HepG2 (cell line): ENCODE data around the gene GPC6. TPM values are rescaled to one million over a fixed set of nuclear protein-coding genes. Genes with fewer than 3 reads are reported as not detected.

Source experiments
- ATAC-seq: fragments of 200-7000 bp; cut with Tn5 transposase; 3 replicates; pipeline ENCODE4 v1.9.1; 2020; ENCODE audit warnings: mild to moderate bottlenecking, moderate library complexity
- BruUV-seq: library from RNA; stranded (reverse); fragments of 400-500 nt; replicated peaks from 2 replicates; lab custom pipeline; 2021; lab: Mats Ljungman, UMichigan
- CTCF ChIA-PET: fragments of 300-600 bp; formaldehyde crosslinking; extraction: SDS; loops from one replicate; lab custom pipeline; 2021; ENCODE audit warnings: low total read pairs, inconsistent platforms, low intra/inter-chr PET ratio; lab: Yijun Ruan, JAX
- POLR2A ChIA-PET: fragments of 350-600 bp; sonication (Branson Sonifier 250); formaldehyde crosslinking; loops from one replicate; lab custom pipeline; 2020; ENCODE audit warnings: antibody characterized with exemption, inconsistent platforms; lab: Yijun Ruan, JAX
- DNase-seq: peaks from one replicate; pipeline ENCODE4 v3.0.0-alpha.2; 2015; ENCODE audit warnings: low spot score
- FAIRE-seq: peaks from 3 replicates; lab custom pipeline; 2011; peaks lifted over from hg19 to GRCh38; lab: Jason Lieb, UNC
- H2AFZ ChIP-seq: one replicate; pipeline ENCODE4 v1.6.1; 2011; ENCODE audit warnings: low read length, inconsistent platforms
- H3K27ac ChIP-seq: fragments of 300-600 bp; 3 replicates; pipeline ENCODE4 v1.8.0; 2011; ENCODE audit warnings: mixed run types, mild to moderate bottlenecking, mixed read lengths, low read length, inconsistent platforms; ENCODE audit not compliant: insufficient read depth; ENCODE audit errors: extremely low read length
- H3K27me3 ChIP-seq, 2 experiments: fragments of 200-600 bp in 1 of 2; 2 replicates in 1 of 2; 3 replicates in 1 of 2; pipeline versions ENCODE4 v1.6.0 to v1.8.0; 2011; ENCODE audit warnings: low read length in 2 of 2, mild to moderate bottlenecking in 2 of 2, moderate library complexity in 2 of 2, inconsistent platforms in 1 of 2; ENCODE audit not compliant: insufficient read depth in 2 of 2, control insufficient read depth in 1 of 2
- H3K36me3 ChIP-seq, 2 experiments: fragments of 200-600 bp in 1 of 2; replicated peaks in 1 of 2; 2 replicates in 1 of 2; 3 replicates in 1 of 2; pipeline versions ENCODE4 v1.5.1 to v1.8.0; 2011; ENCODE audit warnings: low read length in 2 of 2, inconsistent platforms in 1 of 2; ENCODE audit not compliant: insufficient read depth in 2 of 2, control insufficient read depth in 1 of 2
- H3K4me1 ChIP-seq: 2 replicates; pipeline ENCODE4 v1.5.1; 2012; ENCODE audit warnings: low read length, inconsistent platforms; ENCODE audit not compliant: insufficient read depth
- H3K4me2 ChIP-seq: 2 replicates; pipeline ENCODE4 v1.6.0; 2011; ENCODE audit warnings: low read depth, low read length, inconsistent platforms
- H3K4me3 ChIP-seq, 3 experiments: fragments of 200-600 bp in 1 of 3; sonication (generic), shearing (Covaris generic) in 1 of 3; replicated peaks in 1 of 3; 2 replicates each; pipeline ENCODE4 v1.5.1; 2011 to 2016; ENCODE audit warnings: low read length in 3 of 3, inconsistent platforms in 2 of 3, low read depth in 2 of 3, mild to moderate bottlenecking in 2 of 3, control low read depth in 1 of 3, mixed read lengths in 1 of 3; ENCODE audit not compliant: insufficient read depth in 1 of 3
- H3K79me2 ChIP-seq: one replicate; pipeline ENCODE4 v1.6.1; 2011; ENCODE audit warnings: low read length, inconsistent platforms; ENCODE audit not compliant: insufficient read depth
- H3K9ac ChIP-seq: 2 replicates; pipeline ENCODE4 v1.6.0; 2011; ENCODE audit warnings: mild to moderate bottlenecking, low read depth, low read length, inconsistent platforms; ENCODE audit not compliant: insufficient read depth
- H3K9me3 ChIP-seq: 2 replicates; pipeline ENCODE4 v1.5.1; 2012; ENCODE audit warnings: mild to moderate bottlenecking, low read length
- H4K20me1 ChIP-seq: 2 replicates; pipeline ENCODE4 v1.6.0; 2011; ENCODE audit warnings: inconsistent platforms, mild to moderate bottlenecking, low read length, moderate library complexity; ENCODE audit not compliant: insufficient read depth
- HMGXB3 ChIP-seq: sonication (generic); formaldehyde crosslinking; IDR thresholded peaks from 2 replicates; pipeline ENCODE4 v1.4.0; 2020; ENCODE audit warnings: missing genetic modification reagents, borderline replicate concordance
- ZNF614 ChIP-seq: IDR thresholded peaks from 2 replicates; pipeline ENCODE4 v1.6.1; 2018; ENCODE audit warnings: missing biosample characterization, missing genetic modification reagents, inconsistent platforms, borderline replicate concordance
- ZNF749 ChIP-seq: sonication (generic); formaldehyde crosslinking; IDR thresholded peaks from 2 replicates; pipeline ENCODE4 v1.8.0; 2022; ENCODE audit warnings: mild to moderate bottlenecking, missing genetic modification reagents, moderate library complexity, borderline replicate concordance
- ZNF790 ChIP-seq: sonication (generic); formaldehyde crosslinking; IDR thresholded peaks from 2 replicates; pipeline ENCODE4 v1.8.0; 2022; ENCODE audit warnings: missing genetic modification reagents, mild to moderate bottlenecking, borderline replicate concordance
- WGBS: methylation state at CpG from one replicate; pipeline ENCODE4 v1.1.6; 2017; ENCODE audit warnings: low lambda C conversion rate; 5-methylcytosine and 5-hydroxymethylcytosine counted together
- in situ Hi-C: cut with HindIII; loops from 2 replicates; pipeline ENCODE4 v1.10.0; 2017; ENCODE audit warnings: low pct_unique_long_range_greater_than_20kb; ENCODE audit not compliant: extremely low pct_ligation_motif_present
- intact Hi-C: fragments of 100-400 bp; cut with micrococcal nuclease; formaldehyde crosslinking; loops from one replicate; pipeline ENCODE4 v1.10.0; 2022; ENCODE audit not compliant: unreplicated experiment
- polyA plus RNA-seq, 8 experiments: library from polyadenylated mRNA; depleted of rRNA in 3 of 8; stranded (reverse) in 7 of 8; unstranded in 1 of 8; fragments of >200 nt; fragmentation: Illumina TruSeq in 4 of 8; extraction: Trizol in 4 of 8; gene quantifications; 2 replicates each; pipeline versions ENCODE4 v1.2.1 to v1.2.3, GENCODE V29; 2011 to 2016; ENCODE audit warnings: low read depth in 4 of 8, missing spikeins in 1 of 8, mixed read lengths in 1 of 8; ENCODE audit not compliant: insufficient read depth in 1 of 8
- total RNA-seq, 5 experiments: library from RNA; depleted of rRNA; stranded (reverse); fragments of >200 nt; fragmentation: Illumina TruSeq; extraction: Trizol; gene quantifications; 2 replicates each; pipeline ENCODE4 v1.2.3, GENCODE V29; 2016; ENCODE audit warnings: low read depth in 1 of 5

The GPC6 gene
- total and polyA plus RNA-seq, 2 of the 13 experiments (the other 11 are each of a cell fraction or from before 2014, with no cell fraction given), result 24.5 to 33.9 TPM

GRCh38 chr13:93953841-93954240 lies 727.2 kb downstream of the GPC6 start:
- Histone ChIP-seq H3K27ac (no peak overlapping the region), H3K36me3 (no peaks in the 10 kb centered on the region), H3K27me3 (no peaks in the 10 kb centered on the region), H3K4me3 (no peak overlapping the region), H4K20me1 (no peaks in the 10 kb centered on the region), H3K9ac (no peak overlapping the region), H3K4me2 (no peak overlapping the region), H2AFZ (no peak overlapping the region), H3K4me1 (peaks cover 20% of the 10 kb centered on the region), H3K9me3 (no peaks in the 10 kb centered on the region), H3K79me2 (no peaks in the 10 kb centered on the region)
- WGBS, result 100% methylated on average over 1 of the region's 1 CpG
- no peak for TF ChIP-seq ZNF790 (CRISPR knock-in tag)
- TF ChIP-seq ZNF614 (CRISPR knock-in tag), result no peak
- TF ChIP-seq ZNF749 (CRISPR knock-in tag), result no peak
- TF ChIP-seq HMGXB3 (CRISPR knock-in tag), result no peak
- ChIA-PET CTCF (no interaction called here), POLR2A (no interaction called here)
- no TSS peak for BruUV-seq
- intact Hi-C loops, result no loop called here
- DNase-seq, result no peak
- ATAC-seq, result no peak
- in situ Hi-C loops, result no loop called here
- no peak for FAIRE-seq
